ENCODE results near the gene LYZL4. TPM values are rescaled to one million over a fixed set of nuclear protein-coding genes. Genes with fewer than 3 reads are reported as not detected.

LYZL4 gene
- total and polyA plus RNA-seq, 2 donors (not counting 1 experiment from before 2014, with no cell fraction given), result not detected

DNA sequence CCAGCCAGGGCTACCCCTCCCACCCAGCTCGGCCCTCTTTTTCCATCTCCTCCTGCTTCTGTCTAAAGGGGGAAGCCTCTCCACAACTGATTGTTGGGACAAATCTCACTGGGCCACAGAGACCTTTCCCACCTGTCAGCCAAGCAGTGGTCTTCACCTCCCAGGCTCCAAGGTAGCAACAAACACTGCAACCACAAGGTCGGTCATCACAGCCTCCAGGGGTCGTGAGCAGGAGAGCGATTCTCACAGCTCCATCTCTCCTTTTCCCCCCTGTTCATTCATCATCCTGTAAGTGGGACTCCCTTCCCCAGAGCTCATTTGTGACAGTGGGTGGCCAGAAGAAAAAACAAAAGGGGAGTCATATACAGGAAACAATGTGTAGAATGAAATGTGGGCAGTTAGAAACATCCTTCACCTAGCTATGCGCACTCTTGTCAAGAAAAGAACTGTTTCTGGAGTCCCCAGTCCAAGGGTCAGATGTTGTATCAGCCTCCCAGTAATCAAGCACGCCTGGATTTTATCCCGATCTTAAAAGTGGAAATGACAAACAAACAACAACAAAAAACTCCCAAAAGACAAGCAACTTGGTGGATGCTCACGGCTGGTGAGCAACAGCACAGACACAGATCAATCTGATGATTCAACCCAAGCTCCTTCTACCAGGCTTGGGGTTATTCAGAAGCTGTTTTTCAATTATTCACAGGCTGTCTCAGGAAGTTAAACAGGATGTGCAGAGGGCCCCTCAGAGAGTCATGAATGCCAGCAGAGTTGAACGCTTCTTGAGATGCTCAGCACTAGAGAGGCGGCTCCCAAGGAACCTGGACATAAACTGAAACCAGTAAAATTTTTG is 22.4 kb downstream of the LYZL4 start:
- intact Hi-C loops (cut with micrococcal nuclease), result no loop called here
- DNase-seq (no peak), ATAC-seq (ENCODE audit: low read depth) (no peak)
- no peaks in the 10 kb centered on the region for H3K4me1 ChIP-seq (ENCODE audit: control insufficient read depth in 2 of 2, insufficient read depth in 2 of 2, low read length in 2 of 2)
- no peak overlapping the region for H3K4me3 ChIP-seq (ENCODE audit: control extremely low read depth in 1 of 5, extremely low read depth in 1 of 5, insufficient read depth in 1 of 5, low read depth in 2 of 5, low read length in 4 of 5)
- no peak overlapping the region for H3K4me2 ChIP-seq (replicated peaks; ENCODE audit: low read depth, low read length, poor library complexity, severe bottlenecking)
- H3K27me3 ChIP-seq (replicated peaks in 1 of 4; ENCODE audit: control extremely low read depth in 1 of 4, control insufficient read depth in 3 of 4, insufficient read depth in 4 of 4, low read length in 3 of 4), result no peaks in the 10 kb centered on the region
- H3K4me3 Mint-ChIP-seq, result no peak overlapping the region
- WGBS (ENCODE audit: insufficient coverage), result 53% methylated on average over 8 of the region's 10 CpGs
- H3K27ac ChIP-seq (ENCODE audit: low read length in 2 of 2), result no peak overlapping the region
- no peaks in the 10 kb centered on the region for H3K4me1 Mint-ChIP-seq
- H3K79me2 ChIP-seq (ENCODE audit: control insufficient read depth, insufficient read depth, low read length), result no peaks in the 10 kb centered on the region
- no peak overlapping the region for H3K27ac Mint-ChIP-seq
- H3K9ac ChIP-seq (ENCODE audit: low read length), result no peak overlapping the region
- no peaks in the 10 kb centered on the region for H4K20me1 ChIP-seq (ENCODE audit: control insufficient read depth, insufficient read depth, low read length, poor library complexity, severe bottlenecking)
- H2AFZ ChIP-seq (ENCODE audit: insufficient read depth, low read depth, low read length, poor library complexity, severe bottlenecking), result no peak overlapping the region
- no peaks in the 10 kb centered on the region for H3K9me3 ChIP-seq (ENCODE audit: control extremely low read depth in 1 of 3, control insufficient read depth in 2 of 3, insufficient read depth in 1 of 3, low read length in 2 of 3)
- H3K36me3 ChIP-seq (replicated peaks in 1 of 2; ENCODE audit: control extremely low read depth in 1 of 2, control insufficient read depth in 1 of 2, extremely low read depth in 1 of 2, insufficient read depth in 2 of 2, low read length in 1 of 2), result no peaks in the 10 kb centered on the region
- peaks cover 25% of the 10 kb centered on the region for H3K27me3 Mint-ChIP-seq
- ChIA-PET CTCF (no interaction called here), POLR2A (no interaction called here)
- no peaks in the 10 kb centered on the region for H3K9me3 Mint-ChIP-seq (ENCODE audit: insufficient read depth)
- TF ChIP-seq EZH2 (IDR thresholded peaks at IDR 0.05; ENCODE audit: borderline replicate concordance, insufficient read depth, low read depth, low read length, poor library complexity, severe bottlenecking), result no peak
- TF ChIP-seq, protein P1, sequence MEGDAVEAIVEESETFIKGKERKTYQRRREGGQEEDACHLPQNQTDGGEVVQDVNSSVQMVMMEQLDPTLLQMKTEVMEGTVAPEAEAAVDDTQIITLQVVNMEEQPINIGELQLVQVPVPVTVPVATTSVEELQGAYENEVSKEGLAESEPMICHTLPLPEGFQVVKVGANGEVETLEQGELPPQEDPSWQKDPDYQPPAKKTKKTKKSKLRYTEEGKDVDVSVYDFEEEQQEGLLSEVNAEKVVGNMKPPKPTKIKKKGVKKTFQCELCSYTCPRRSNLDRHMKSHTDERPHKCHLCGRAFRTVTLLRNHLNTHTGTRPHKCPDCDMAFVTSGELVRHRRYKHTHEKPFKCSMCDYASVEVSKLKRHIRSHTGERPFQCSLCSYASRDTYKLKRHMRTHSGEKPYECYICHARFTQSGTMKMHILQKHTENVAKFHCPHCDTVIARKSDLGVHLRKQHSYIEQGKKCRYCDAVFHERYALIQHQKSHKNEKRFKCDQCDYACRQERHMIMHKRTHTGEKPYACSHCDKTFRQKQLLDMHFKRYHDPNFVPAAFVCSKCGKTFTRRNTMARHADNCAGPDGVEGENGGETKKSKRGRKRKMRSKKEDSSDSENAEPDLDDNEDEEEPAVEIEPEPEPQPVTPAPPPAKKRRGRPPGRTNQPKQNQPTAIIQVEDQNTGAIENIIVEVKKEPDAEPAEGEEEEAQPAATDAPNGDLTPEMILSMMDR (IDR thresholded peaks at IDR 0.05), result no peak

DNA sequence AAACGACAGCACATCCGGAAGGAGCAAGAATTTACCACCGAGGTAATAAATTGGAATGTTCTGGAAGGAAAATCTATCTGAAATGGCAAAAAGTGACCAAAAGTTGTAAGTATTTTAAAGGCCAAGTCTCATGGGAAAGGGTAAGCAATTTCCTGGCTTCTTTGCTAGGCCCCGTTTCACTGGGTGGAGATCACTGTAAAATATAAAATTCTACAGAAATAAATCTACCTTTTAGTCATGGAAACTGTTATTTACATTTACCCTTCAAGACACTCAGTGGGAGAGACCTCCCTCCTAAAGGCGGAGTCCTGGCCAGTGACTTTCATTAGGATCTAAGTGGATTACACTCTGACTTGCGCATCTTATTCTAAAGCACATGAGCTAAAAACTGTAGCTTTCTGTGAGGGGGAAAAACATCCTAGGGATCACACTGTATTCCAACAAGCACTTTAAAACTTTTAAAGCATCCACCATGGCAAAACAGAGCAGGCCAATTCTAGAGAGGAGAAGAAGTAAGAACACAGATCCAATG is 28.8 kb downstream of the LYZL4 start:
- ChIA-PET POLR2A (no interaction called here), CTCF (no interaction called here)
- Histone ChIP-seq H3K9me3 (ENCODE audit: control extremely low read depth in 1 of 3, control insufficient read depth in 2 of 3, insufficient read depth in 1 of 3, low read length in 2 of 3) (no peaks in the 10 kb centered on the region), H3K4me1 (ENCODE audit: control insufficient read depth in 2 of 2, insufficient read depth in 2 of 2, low read length in 2 of 2) (no peaks in the 10 kb centered on the region), H3K27ac (ENCODE audit: low read length in 2 of 2) (no peak overlapping the region), H3K27me3 (replicated peaks in 1 of 4; ENCODE audit: control extremely low read depth in 1 of 4, control insufficient read depth in 3 of 4, insufficient read depth in 4 of 4, low read length in 3 of 4) (no peaks in the 10 kb centered on the region), H4K20me1 (ENCODE audit: control insufficient read depth, insufficient read depth, low read length, poor library complexity, severe bottlenecking) (no peaks in the 10 kb centered on the region), H2AFZ (ENCODE audit: insufficient read depth, low read depth, low read length, poor library complexity, severe bottlenecking) (no peak overlapping the region), H3K4me3 (ENCODE audit: control extremely low read depth in 1 of 5, extremely low read depth in 1 of 5, insufficient read depth in 1 of 5, low read depth in 2 of 5, low read length in 4 of 5) (no peak overlapping the region), H3K9ac (ENCODE audit: low read length) (no peak overlapping the region), H3K79me2 (ENCODE audit: control insufficient read depth, insufficient read depth, low read length) (no peaks in the 10 kb centered on the region), H3K4me2 (replicated peaks; ENCODE audit: low read depth, low read length, poor library complexity, severe bottlenecking) (no peak overlapping the region), H3K36me3 (replicated peaks in 1 of 2; ENCODE audit: control extremely low read depth in 1 of 2, control insufficient read depth in 1 of 2, extremely low read depth in 1 of 2, insufficient read depth in 2 of 2, low read length in 1 of 2) (no peaks in the 10 kb centered on the region)
- intact Hi-C loops (cut with micrococcal nuclease), result no loop called here
- WGBS (ENCODE audit: insufficient coverage), result 100% methylated on average over 4 of the region's 6 CpGs
- ATAC-seq (ENCODE audit: low read depth) (no peak), DNase-seq (no peak)
- Mint-ChIP-seq H3K4me3 (no peak overlapping the region), H3K27me3 (no peaks in the 10 kb centered on the region), H3K4me1 (no peaks in the 10 kb centered on the region), H3K27ac (no peak overlapping the region), H3K9me3 (ENCODE audit: insufficient read depth) (no peaks in the 10 kb centered on the region)
- TF ChIP-seq, protein P1 (IDR thresholded peaks at IDR 0.05), result no peak
- no peak for TF ChIP-seq EZH2 (IDR thresholded peaks at IDR 0.05; ENCODE audit: borderline replicate concordance, insufficient read depth, low read depth, low read length, poor library complexity, severe bottlenecking)

Data from B cell (primary cell).